ENCODE measurements around the gene GLI2. TPM values are rescaled to one million over a fixed set of nuclear protein-coding genes. Genes with fewer than 3 reads are reported as not detected.

Gene GLI2
- total RNA-seq, 6 donors from 2014 or later = 0.61 to 8.8 (median 3.3) TPM

- no peak overlapping the region for H3K4me3 ChIP-seq
- H3K36me3 ChIP-seq = no peaks in the 10 kb centered on the region
- ATAC-seq (ENCODE audit: low FRiP score in 2 of 2) (peak in 1 of 2 donors; percentile 67), DNase-seq (no peak)
- no peaks in the 10 kb centered on the region for H3K9me3 ChIP-seq
- no peaks in the 10 kb centered on the region for H3K4me1 ChIP-seq
- H3K27me3 ChIP-seq = no peaks in the 10 kb centered on the region
- TF ChIP-seq EP300 (IDR thresholded peaks at IDR 0.05) (no peak), CTCF (IDR thresholded peaks at IDR 0.05) (no peak), POLR2AphosphoS5 (IDR thresholded peaks at IDR 0.05) (no peak), POLR2A (IDR thresholded peaks at IDR 0.05) (no peak)
- H3K27ac ChIP-seq = no peak overlapping the region
- WGBS, 2 donors = 36 to 41% methylated on average over 3 to 5 of the region's 5 CpGs
These were observed 26.0 kb upstream of the GLI2 start for GRCh38 chr2:120709608-120710041.

- H3K27ac ChIP-seq = no peak overlapping the region
- DNase-seq (no peak), ATAC-seq (ENCODE audit: low FRiP score in 2 of 2) (peak in 1 of 2 donors; percentile 74)
- TF ChIP-seq POLR2AphosphoS5 (IDR thresholded peaks at IDR 0.05) (no peak), CTCF (IDR thresholded peaks at IDR 0.05) (no peak), POLR2A (IDR thresholded peaks at IDR 0.05) (no peak), EP300 (IDR thresholded peaks at IDR 0.05) (no peak)
- 67 to 77% methylated on average over 16 of the region's 16 CpGs for WGBS, 2 donors
- no peaks in the 10 kb centered on the region for H3K4me1 ChIP-seq
- H3K27me3 ChIP-seq = no peaks in the 10 kb centered on the region
- no peaks in the 10 kb centered on the region for H3K9me3 ChIP-seq
- no peak overlapping the region for H3K4me3 ChIP-seq
- no peaks in the 10 kb centered on the region for H3K36me3 ChIP-seq
These were observed 25.4 kb upstream of the GLI2 start for GRCh38 chr2:120710256-120710655.

- Histone ChIP-seq H3K27ac (no peak overlapping the region), H3K9me3 (no peaks in the 10 kb centered on the region), H3K27me3 (no peaks in the 10 kb centered on the region), H3K4me1 (no peaks in the 10 kb centered on the region), H3K36me3 (no peaks in the 10 kb centered on the region), H3K4me3 (no peak overlapping the region)
- no peak for TF ChIP-seq EP300 (IDR thresholded peaks at IDR 0.05)
- no peak for TF ChIP-seq POLR2A (IDR thresholded peaks at IDR 0.05)
- TF ChIP-seq CTCF (IDR thresholded peaks at IDR 0.05) = no peak
- no peak for TF ChIP-seq POLR2AphosphoS5 (IDR thresholded peaks at IDR 0.05)
- no peak for ATAC-seq (ENCODE audit: low FRiP score in 2 of 2)
- DNase-seq = no peak
- 66 to 68% methylated on average over 5 of the region's 5 CpGs for WGBS, 2 donors
These were observed 24.0 kb upstream of the GLI2 start for GRCh38 chr2:120711694-120712093.

- no peaks in the 10 kb centered on the region for H3K9me3 ChIP-seq
- H3K27ac ChIP-seq = no peak overlapping the region
- DNase-seq (no peak), ATAC-seq (ENCODE audit: low FRiP score in 2 of 2) (peak in 1 of 2 donors; percentile 43)
- H3K36me3 ChIP-seq = no peaks in the 10 kb centered on the region
- H3K27me3 ChIP-seq = no peaks in the 10 kb centered on the region
- H3K4me3 ChIP-seq = no peak overlapping the region
- WGBS, 2 donors = 43 to 65% methylated on average over 6 to 7 of the region's 7 CpGs
- TF ChIP-seq EP300 (IDR thresholded peaks at IDR 0.05) = no peak
- no peak for TF ChIP-seq POLR2AphosphoS5 (IDR thresholded peaks at IDR 0.05)
- no peak for TF ChIP-seq POLR2A (IDR thresholded peaks at IDR 0.05)
- no peak for TF ChIP-seq CTCF (IDR thresholded peaks at IDR 0.05)
- H3K4me1 ChIP-seq = no peaks in the 10 kb centered on the region
These were observed 23.4 kb upstream of the GLI2 start for GRCh38 chr2:120712180-120712681.

GRCh38 chr2:120715353-120715752, 20.3 kb upstream of the GLI2 start:
- no peak for DNase-seq
- Histone ChIP-seq H3K36me3 (no peaks in the 10 kb centered on the region), H3K9me3 (no peaks in the 10 kb centered on the region), H3K4me1 (no peaks in the 10 kb centered on the region), H3K27me3 (no peaks in the 10 kb centered on the region), H3K27ac (no peak overlapping the region), H3K4me3 (no peak overlapping the region)
- 72 to 82% methylated on average over 8 of the region's 8 CpGs for WGBS, 2 donors
- ATAC-seq (ENCODE audit: low FRiP score in 2 of 2) = no peak
- TF ChIP-seq CTCF (IDR thresholded peaks at IDR 0.05) (no peak), POLR2AphosphoS5 (IDR thresholded peaks at IDR 0.05) (no peak)

All from upper lobe of left lung (tissue), 6 donors.